Activated B cell treated with CpG ODN at 0.5 μM for 24 hours (primary cell): ENCODE data around the gene A3GALT2. TPM values are rescaled to one million over a fixed set of nuclear protein-coding genes. Genes with fewer than 3 reads are reported as not detected.

Source experiments
- ATAC-seq: fragments of 200-7000 bp; cut with Tn5 transposase; one replicate; pipeline ENCODE4 v1.10.0; 2021; ENCODE audit warnings: low read depth, mild to moderate bottlenecking, moderate library complexity
- CTCF ChIA-PET: fragments of 350-600 bp; sonication (Branson Sonifier 250); formaldehyde crosslinking; loops from one replicate; lab custom pipeline; 2021; ENCODE audit warnings: antibody characterized with exemption; lab: Charles Lee
- POLR2A ChIA-PET: fragments of 350-600 bp; sonication (Branson Sonifier 250); formaldehyde crosslinking; loops from one replicate; lab custom pipeline; 2021; ENCODE audit warnings: antibody characterized with exemption; lab: Charles Lee
- DNase-seq: peaks from one replicate; pipeline ENCODE4 v3.0.0; 2022
- H3K27ac Mint-ChIP-seq: one replicate; pipeline ENCODE4 v1.8.0; 2020; ENCODE audit warnings: mixed read lengths
- H3K27me3 Mint-ChIP-seq: one replicate; pipeline ENCODE4 v1.8.0; 2021; ENCODE audit warnings: mixed read lengths
- H3K36me3 Mint-ChIP-seq: one replicate; pipeline ENCODE4 v1.8.0; 2021; ENCODE audit warnings: low read depth, mixed read lengths
- H3K4me1 Mint-ChIP-seq: one replicate; pipeline ENCODE4 v1.8.0; 2021; ENCODE audit warnings: mixed read lengths
- H3K4me3 Mint-ChIP-seq: one replicate; pipeline ENCODE4 v1.8.0; 2020; ENCODE audit warnings: mild to moderate bottlenecking, mixed read lengths
- H3K9me3 Mint-ChIP-seq: one replicate; pipeline ENCODE4 v1.8.0; 2020; ENCODE audit warnings: mixed read lengths
- CTCF ChIP-seq: fragments of 200-600 bp; IDR thresholded peaks from one replicate; pipeline ENCODE4 v1.8.0; 2022; ENCODE audit warnings: antibody characterized with exemption, mild to moderate bottlenecking
- intact Hi-C: fragments of 100-400 bp; cut with micrococcal nuclease; formaldehyde crosslinking; loops from one replicate; pipeline ENCODE4 v1.15.1; 2024
- total RNA-seq: library from RNA; stranded (reverse); gene quantifications from 2 replicates; pipeline ENCODE4 v1.2.3, GENCODE V29; 2022

The A3GALT2 gene
- total RNA-seq, 1 donor from 2014 or later = not detected

- peaks cover 55% of the 10 kb centered on the region for H3K36me3 Mint-ChIP-seq
- no peak for ATAC-seq
- no peak for TF ChIP-seq CTCF
- no peak for DNase-seq
- POLR2A ChIA-PET = no interaction called here
- H3K27ac Mint-ChIP-seq = no peak overlapping the region
- no peak overlapping the region for H3K4me3 Mint-ChIP-seq
- no peaks in the 10 kb centered on the region for H3K27me3 Mint-ChIP-seq
- no peaks in the 10 kb centered on the region for H3K9me3 Mint-ChIP-seq
- peaks cover 9% of the 10 kb centered on the region for H3K4me1 Mint-ChIP-seq
- intact Hi-C loops = no loop called here
- CTCF ChIA-PET = no interaction called here
Observed at GRCh38 chr1:33334081-33334552, 13.2 kb upstream of the A3GALT2 start.

GRCh38 chr1:33332881-33333280 lies 12.0 kb upstream of the A3GALT2 start:
- ChIA-PET POLR2A (no interaction called here), CTCF (no interaction called here)
- H3K9me3 Mint-ChIP-seq = no peaks in the 10 kb centered on the region
- peaks cover 66% of the 10 kb centered on the region for H3K36me3 Mint-ChIP-seq
- no peak overlapping the region for H3K4me3 Mint-ChIP-seq
- ATAC-seq = no peak
- H3K27ac Mint-ChIP-seq = no peak overlapping the region
- DNase-seq = no peak
- TF ChIP-seq CTCF = no peak
- peaks cover 9% of the 10 kb centered on the region for H3K4me1 Mint-ChIP-seq
- intact Hi-C loops = no loop called here
- no peaks in the 10 kb centered on the region for H3K27me3 Mint-ChIP-seq

- intact Hi-C loops = no loop called here
- ATAC-seq = no peak
- DNase-seq = no peak
- ChIA-PET CTCF (no interaction called here), POLR2A (no interaction called here)
- H3K36me3 Mint-ChIP-seq = peaks cover 72% of the 10 kb centered on the region
- no peak for TF ChIP-seq CTCF
- no peak overlapping the region for H3K4me3 Mint-ChIP-seq
- no peaks in the 10 kb centered on the region for H3K27me3 Mint-ChIP-seq
- H3K4me1 Mint-ChIP-seq = peaks cover 9% of the 10 kb centered on the region
- no peak overlapping the region for H3K27ac Mint-ChIP-seq
- H3K9me3 Mint-ChIP-seq = no peaks in the 10 kb centered on the region
Observed at GRCh38 chr1:33332357-33332789, 11.5 kb upstream of the A3GALT2 start.

- intact Hi-C loops = no loop called here
- ChIA-PET POLR2A (no interaction called here), CTCF (no interaction called here)
- no peak for ATAC-seq
- Mint-ChIP-seq H3K27me3 (no peaks in the 10 kb centered on the region), H3K4me1 (peaks cover 9% of the 10 kb centered on the region), H3K36me3 (peaks cover 78% of the 10 kb centered on the region), H3K9me3 (no peaks in the 10 kb centered on the region), H3K4me3 (no peak overlapping the region), H3K27ac (no peak overlapping the region)
- DNase-seq = no peak
- no peak for TF ChIP-seq CTCF
Observed at GRCh38 chr1:33331444-33332356, 10.8 kb upstream of the A3GALT2 start.

- ATAC-seq (no peak), DNase-seq (no peak)
- no peaks in the 10 kb centered on the region for H3K27me3 Mint-ChIP-seq
- H3K27ac Mint-ChIP-seq = no peak overlapping the region
- H3K4me1 Mint-ChIP-seq = peaks cover 9% of the 10 kb centered on the region
- no peak overlapping the region for H3K4me3 Mint-ChIP-seq
- ChIA-PET POLR2A (no interaction called here), CTCF (no interaction called here)
- H3K9me3 Mint-ChIP-seq = no peaks in the 10 kb centered on the region
- no peak for TF ChIP-seq CTCF
- peaks cover 85% of the 10 kb centered on the region for H3K36me3 Mint-ChIP-seq
- intact Hi-C loops = no loop called here
Observed at GRCh38 chr1:33330906-33331305, 10.0 kb upstream of the A3GALT2 start.
